HG02840 (cell line): Measurements from ENCODE around the gene CYBC1.
"Not testable (repeated sequence)": the region's sequence is repeated elsewhere in the genome, so short reads cannot be mapped to it uniquely, and the experiment has no call there.

Source experiments
- ATAC-seq: cut with Tn5 transposase; IDR thresholded peaks from one replicate; pipeline ENCODE4 v1.9.1; 2021; ENCODE audit warnings: mild to moderate bottlenecking, moderate library complexity, moderate number of reproducible peaks; ENCODE audit not compliant: unreplicated experiment, low FRiP score

Gene CYBC1

GRCh38 chr17:82480318-82480717, 29.8 kb upstream of the CYBC1 start:
- no peak for ATAC-seq

GRCh38 chr17:82479602-82480001, 29.1 kb upstream of the CYBC1 start:
- ATAC-seq, result no peak

GRCh38 chr17:82477934-82478333, 27.4 kb upstream of the CYBC1 start:
- no peak for ATAC-seq

- ATAC-seq, result no peak
Measured at GRCh38 chr17:82475458-82475857, 24.9 kb upstream of the CYBC1 start.

- no peak for ATAC-seq
Measured at GRCh38 chr17:82474223-82475010, 23.9 kb upstream of the CYBC1 start.

- no peak for ATAC-seq
Measured at GRCh38 chr17:82470065-82470464, 19.5 kb upstream of the CYBC1 start.

GRCh38 chr17:82468692-82469091, 18.1 kb upstream of the CYBC1 start:
- no peak for ATAC-seq

- ATAC-seq, result no peak
Measured at GRCh38 chr17:82465023-82465603, 14.6 kb upstream of the CYBC1 start.

- no peak for ATAC-seq
Measured at GRCh38 chr17:82464567-82464929, 14.0 kb upstream of the CYBC1 start.

GRCh38 chr17:82463925-82464566, 13.5 kb upstream of the CYBC1 start:
- ATAC-seq, result no peak

GRCh38 chr17:82463391-82463790, 12.8 kb upstream of the CYBC1 start:
- ATAC-seq, result no peak

GRCh38 chr17:82461827-82462524, 11.4 kb upstream of the CYBC1 start:
- no peak for ATAC-seq

- not testable (repeated sequence) for ATAC-seq
Measured at GRCh38 chr17:82459936-82460335, 9.4 kb upstream of the CYBC1 start.

- ATAC-seq, result no peak
Measured at GRCh38 chr17:82458885-82459424, 8.4 kb upstream of the CYBC1 start.

- ATAC-seq, result peak; percentile 94
Measured at GRCh38 chr17:82458179-82458884, 7.8 kb upstream of the CYBC1 start, which contains the start of gene NARF. TSS of gene NARF (plus strand) at chr17:82458741. CDS start at chr17:82458804, 63 bp downstream.

- no peak for ATAC-seq
Measured at GRCh38 chr17:82457929-82458178, 7.3 kb upstream of the CYBC1 start.

- ATAC-seq, result peak; percentile 2
Measured at GRCh38 chr17:82457073-82457928, 6.7 kb upstream of the CYBC1 start.

GRCh38 chr17:82453706-82454105, 3.2 kb upstream of the CYBC1 start:
- ATAC-seq, result not testable (repeated sequence)

- not testable (repeated sequence) for ATAC-seq
Measured at GRCh38 chr17:82453151-82453550, 2.6 kb upstream of the CYBC1 start.
